Endothelial cell of hepatic sinusoid (primary cell): ENCODE measurements around the gene HSD17B1.

ENCODE experiments used
- in situ Hi-C: cut with HindIII; loops from 2 replicates; pipeline ENCODE4 v1.10.0; 2017; ENCODE audit warnings: low sequenced_read_pairs

Gene HSD17B1

DNA sequence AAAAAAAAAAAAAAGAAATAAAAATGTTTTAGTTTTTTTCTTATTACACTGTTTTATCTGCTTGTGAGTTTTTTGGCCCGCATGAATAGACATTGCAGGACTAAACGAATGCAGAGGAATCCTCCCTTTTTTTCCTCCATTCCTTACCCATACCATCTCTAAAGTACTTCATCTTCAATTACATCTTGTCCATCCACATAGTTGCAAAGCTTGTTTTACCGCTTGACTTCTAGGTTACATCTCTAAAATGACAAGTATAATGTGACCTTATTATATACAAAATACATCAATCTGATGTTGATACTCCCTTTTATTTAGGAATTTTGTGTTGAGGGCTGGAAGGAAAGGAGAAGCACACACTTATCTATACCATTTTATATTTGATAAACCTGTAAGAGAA, 43.7 kb downstream of the HSD17B1 start:
- in situ Hi-C loops, result no loop called here

DNA sequence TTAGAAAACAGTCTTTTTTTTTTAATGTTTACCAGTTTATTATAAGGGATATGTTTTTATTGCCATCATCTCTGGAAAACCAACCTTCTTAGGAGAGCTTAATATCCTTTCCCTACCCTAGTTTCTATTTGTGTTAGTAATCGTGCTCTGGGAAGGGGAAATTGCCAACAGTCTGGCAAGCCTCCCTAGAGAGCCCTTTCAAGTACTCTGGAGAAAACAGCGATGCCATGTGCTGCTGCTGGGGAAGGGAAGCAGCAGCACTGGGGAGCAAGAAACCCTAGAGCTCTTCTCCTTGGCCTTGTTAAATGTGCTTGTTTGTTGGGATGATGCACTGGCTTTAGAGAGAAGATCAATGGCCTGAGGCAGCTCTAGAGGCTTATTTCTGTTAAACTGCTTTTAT, 46.2 kb downstream of the HSD17B1 start:
- in situ Hi-C loops, result no loop called here

DNA sequence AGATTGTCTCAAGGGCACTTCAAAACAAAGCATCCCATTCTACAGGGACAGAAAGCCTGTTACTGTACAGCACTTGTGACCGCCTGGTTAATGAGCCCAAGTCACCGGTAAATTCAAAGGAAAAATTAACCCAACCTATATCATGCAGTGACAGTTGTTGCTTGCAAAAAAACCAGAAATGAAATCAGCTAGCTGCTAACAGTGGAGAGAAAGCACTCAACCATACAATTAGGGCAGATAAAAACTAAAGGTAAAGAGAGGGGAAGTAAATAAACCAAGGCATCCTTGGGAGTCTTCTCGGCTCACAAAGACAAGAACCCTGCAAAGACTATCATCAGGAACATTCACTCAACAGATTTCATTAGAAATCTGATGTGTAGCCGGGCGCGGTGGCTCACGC, 50.6 kb downstream of the HSD17B1 start:
- in situ Hi-C loops, result loop anchor here (25.0 kb wide), 1 partner anchor 334 kb away; no protein-coding TSS in a partner anchor
